H9 (cell line): ENCODE results near the gene PRRT2. TPM values are rescaled to one million over a fixed set of nuclear protein-coding genes. Genes with fewer than 3 reads are reported as not detected.
A peak's percentile ranks its signal among the peaks of the same experiment; 100 is the strongest.

Source experiments
- DNase-seq: peaks from one replicate; pipeline ENCODE4 v3.0.0-alpha.2; 2017
- H2AFZ ChIP-seq: one replicate; pipeline ENCODE4 v1.6.1; 2013; ENCODE audit warnings: mild to moderate bottlenecking, low read length, control low read depth, moderate library complexity
- H2AK5ac ChIP-seq: 2 replicates; pipeline ENCODE4 v1.6.1; 2013; ENCODE audit warnings: low read length, control low read depth, mixed read lengths; ENCODE audit not compliant: insufficient read length
- H2BK120ac ChIP-seq: one replicate; pipeline ENCODE4 v1.6.1; 2013; ENCODE audit warnings: low read depth, mild to moderate bottlenecking, low read length, control low read depth, inconsistent platforms; ENCODE audit not compliant: poor library complexity, severe bottlenecking
- H2BK12ac ChIP-seq: 2 replicates; pipeline ENCODE4 v1.6.1; 2013; ENCODE audit warnings: low read length, control low read depth, mixed read lengths, low read depth; ENCODE audit not compliant: insufficient read length
- H2BK15ac ChIP-seq: 2 replicates; pipeline ENCODE4 v1.6.1; 2013; ENCODE audit warnings: low read depth, low read length, control low read depth
- H2BK20ac ChIP-seq: one replicate; pipeline ENCODE4 v1.6.1; 2013; ENCODE audit warnings: low read depth, mild to moderate bottlenecking, low read length, control low read depth, inconsistent platforms; ENCODE audit not compliant: poor library complexity, severe bottlenecking
- H2BK5ac ChIP-seq: 2 replicates; pipeline ENCODE4 v1.6.1; 2013; ENCODE audit warnings: low read length, control low read depth, mixed read lengths; ENCODE audit not compliant: insufficient read length
- H3K14ac ChIP-seq: 2 replicates; pipeline ENCODE4 v1.6.1; 2013; ENCODE audit warnings: low read length, control low read depth; ENCODE audit not compliant: insufficient read depth
- H3K18ac ChIP-seq: 2 replicates; pipeline ENCODE4 v1.6.1; 2013; ENCODE audit warnings: low read depth, mild to moderate bottlenecking, mixed read lengths, low read length, control low read depth; ENCODE audit not compliant: insufficient read length
- H3K23ac ChIP-seq: 2 replicates; pipeline ENCODE4 v1.6.1; 2013; ENCODE audit warnings: low read length, control low read depth, mixed read lengths, low read depth; ENCODE audit not compliant: insufficient read length
- H3K23me2 ChIP-seq: 2 replicates; pipeline ENCODE4 v1.6.1; 2013; ENCODE audit warnings: low read depth, mild to moderate bottlenecking, mixed read lengths, low read length, control low read depth; ENCODE audit not compliant: insufficient read length, poor library complexity, severe bottlenecking
- H3K27ac ChIP-seq: 2 replicates; pipeline ENCODE4 v1.5.1; 2013; ENCODE audit warnings: low read length, control low read depth, mixed read lengths, low read depth; ENCODE audit not compliant: insufficient read length
- H3K27me3 ChIP-seq: 2 replicates; pipeline ENCODE4 v1.6.1; 2013; ENCODE audit warnings: low read length, control low read depth, inconsistent platforms; ENCODE audit not compliant: insufficient read depth
- H3K4ac ChIP-seq: 2 replicates; pipeline ENCODE4 v1.6.1; 2013; ENCODE audit warnings: low read depth, mild to moderate bottlenecking, control low read depth, inconsistent platforms, low read length, moderate library complexity
- H3K4me1 ChIP-seq: 2 replicates; pipeline ENCODE4 v1.6.1; 2013; ENCODE audit warnings: low read length, control low read depth, inconsistent platforms; ENCODE audit not compliant: insufficient read depth
- H3K4me2 ChIP-seq: 2 replicates; pipeline ENCODE4 v1.6.1; 2013; ENCODE audit warnings: low read length, control low read depth, mixed read lengths; ENCODE audit not compliant: insufficient read length, insufficient read depth
- H3K56ac ChIP-seq: 2 replicates; pipeline ENCODE4 v1.6.1; 2013; ENCODE audit warnings: low read depth, mild to moderate bottlenecking, mixed read lengths, low read length, control low read depth; ENCODE audit not compliant: insufficient read length
- H3K79me1 ChIP-seq: 2 replicates; pipeline ENCODE4 v1.6.1; 2013; ENCODE audit warnings: low read depth, mild to moderate bottlenecking, moderate library complexity, low read length, control low read depth, inconsistent platforms; ENCODE audit not compliant: insufficient read depth, poor library complexity, severe bottlenecking
- H3K79me2 ChIP-seq: 2 replicates; pipeline ENCODE4 v1.6.1; 2013; ENCODE audit warnings: low read length, control low read depth, inconsistent platforms; ENCODE audit not compliant: insufficient read depth
- H3K9ac ChIP-seq: 2 replicates; pipeline ENCODE4 v1.6.1; 2013; ENCODE audit warnings: low read length, control low read depth, mixed read lengths; ENCODE audit not compliant: insufficient read length; ENCODE audit errors: extremely low read depth
- H3K9me3 ChIP-seq: one replicate; pipeline ENCODE4 v1.6.1; 2013; ENCODE audit warnings: low read depth, low read length, inconsistent platforms; ENCODE audit not compliant: control insufficient read depth
- H3T11ph ChIP-seq: one replicate; pipeline ENCODE4 v1.6.1; 2013; ENCODE audit warnings: mild to moderate bottlenecking, low read length, control low read depth, inconsistent platforms
- H4K20me1 ChIP-seq: one replicate; pipeline ENCODE4 v1.6.1; 2013; ENCODE audit not compliant: control insufficient read depth, insufficient read length, insufficient read depth
- H4K5ac ChIP-seq: 2 replicates; pipeline ENCODE4 v1.6.1; 2013; ENCODE audit warnings: low read depth, mild to moderate bottlenecking, mixed read lengths, low read length, control low read depth; ENCODE audit not compliant: insufficient read length
- H4K8ac ChIP-seq: replicated peaks from 2 replicates; pipeline ENCODE4 v1.6.1; 2013; ENCODE audit warnings: low read length, control low read depth, mixed read lengths, low read depth; ENCODE audit not compliant: insufficient read length
- H4K91ac ChIP-seq: 2 replicates; pipeline ENCODE4 v1.6.1; 2013; ENCODE audit warnings: low read depth, mild to moderate bottlenecking, moderate library complexity, mixed read lengths, low read length, control low read depth; ENCODE audit not compliant: insufficient read length
- H3K27ac Mint-ChIP-seq, 3 experiments: 2 replicates in 2 of 3; 3 replicates in 1 of 3; pipeline ENCODE4 v1.8.0; 2020 to 2021; ENCODE audit warnings: mixed read lengths in 3 of 3, mild to moderate bottlenecking in 1 of 3, moderate library complexity in 1 of 3
- H3K27me3 Mint-ChIP-seq: 2 replicates; pipeline ENCODE4 v1.8.0; 2021; ENCODE audit warnings: low read depth, mild to moderate bottlenecking, moderate library complexity, mixed read lengths
- H3K36me3 Mint-ChIP-seq, 3 experiments: 2 replicates in 2 of 3; 3 replicates in 1 of 3; pipeline ENCODE4 v1.8.0; 2020 to 2021; ENCODE audit warnings: low read depth in 3 of 3, mixed read lengths in 3 of 3; ENCODE audit not compliant: insufficient read depth in 1 of 3
- H3K4me1 Mint-ChIP-seq, 2 experiments: 2 replicates each; pipeline ENCODE4 v1.8.0; 2020; ENCODE audit warnings: mixed read lengths in 2 of 2
- H3K4me3 Mint-ChIP-seq, 2 experiments: 2 replicates in 1 of 2; 3 replicates in 1 of 2; pipeline ENCODE4 v1.8.0; 2020 to 2021; ENCODE audit warnings: mild to moderate bottlenecking in 2 of 2, mixed read lengths in 2 of 2, moderate library complexity in 1 of 2
- H3K9me3 Mint-ChIP-seq, 2 experiments: 2 replicates in 1 of 2; 3 replicates in 1 of 2; pipeline ENCODE4 v1.8.0; 2020; ENCODE audit warnings: mild to moderate bottlenecking in 2 of 2, mixed read lengths in 2 of 2, moderate library complexity in 1 of 2
- WGBS: extraction: QIAGEN DNeasy Blood & Tissue Kit; methylation state at CpG from one replicate; pipeline ENCODE4 v1.1.7; 2013; ENCODE audit warnings: missing lambda C conversion rate, low lambda C conversion rate, mixed read lengths; ENCODE audit not compliant: insufficient read length; ENCODE audit errors: extremely low coverage; 5-methylcytosine and 5-hydroxymethylcytosine counted together
- total RNA-seq: library from RNA; stranded (reverse); gene quantifications from 2 replicates; pipeline ENCODE4 v1.2.1, GENCODE V29; 2021
- TF ChIP-seq, protein P1 (sequence below): fragments of 200-600 bp; sonication (generic); conservative IDR thresholded peaks from 3 replicates; pipeline ENCODE4 v1.8.0; 2021; ENCODE audit warnings: antibody characterized with exemption, mild to moderate bottlenecking

The PRRT2 gene
- total RNA-seq, 1 experiment from 2014 or later, result 14.6 TPM

DNA sequence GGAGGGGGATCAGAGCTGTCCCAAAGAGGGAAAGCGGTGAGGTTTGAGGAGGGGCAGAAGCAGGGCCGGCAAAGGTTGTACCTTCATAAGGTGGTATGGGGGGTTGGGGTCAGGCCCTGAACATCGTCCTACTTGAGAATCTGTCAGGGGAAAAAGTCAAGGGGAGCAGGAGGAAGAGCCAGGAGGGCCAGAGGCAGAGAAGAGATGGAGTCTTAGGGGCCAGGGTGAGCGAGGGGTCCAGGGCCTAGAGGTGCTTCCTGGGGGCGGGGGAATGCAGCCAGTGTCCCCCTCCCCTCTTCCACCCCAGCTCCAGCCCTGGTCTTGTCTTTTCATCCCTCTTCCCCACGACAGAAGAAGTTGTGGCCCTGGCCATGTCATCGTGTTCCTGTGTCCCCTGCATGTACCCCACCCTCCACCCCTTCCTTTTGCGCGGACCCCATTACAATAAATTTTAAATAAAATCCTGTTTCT is 1.3 kb upstream of the PRRT2 start:
- H3K14ac ChIP-seq, result no peak overlapping the region
- H2BK20ac ChIP-seq, result no peak overlapping the region
- H3K27ac Mint-ChIP-seq, result peak overlapping the region; percentile 88 to 98 (median 96); a peak in 5 of 7 replicates
- H2BK120ac ChIP-seq, result no peak overlapping the region
- no peak overlapping the region for H4K5ac ChIP-seq
- no peak overlapping the region for H4K8ac ChIP-seq
- no peak overlapping the region for H3K27ac ChIP-seq
- H3K9me3 ChIP-seq, result no peaks in the 10 kb centered on the region
- WGBS, result no CpG with 5 or more reads among the region's 9 CpGs
- H3K27me3 ChIP-seq, result no peaks in the 10 kb centered on the region
- no peak overlapping the region for H4K91ac ChIP-seq
- peaks cover 2% of the 10 kb centered on the region; the same call in 1 of the 2 replicates for H3K79me2 ChIP-seq
- TF ChIP-seq, protein P1, sequence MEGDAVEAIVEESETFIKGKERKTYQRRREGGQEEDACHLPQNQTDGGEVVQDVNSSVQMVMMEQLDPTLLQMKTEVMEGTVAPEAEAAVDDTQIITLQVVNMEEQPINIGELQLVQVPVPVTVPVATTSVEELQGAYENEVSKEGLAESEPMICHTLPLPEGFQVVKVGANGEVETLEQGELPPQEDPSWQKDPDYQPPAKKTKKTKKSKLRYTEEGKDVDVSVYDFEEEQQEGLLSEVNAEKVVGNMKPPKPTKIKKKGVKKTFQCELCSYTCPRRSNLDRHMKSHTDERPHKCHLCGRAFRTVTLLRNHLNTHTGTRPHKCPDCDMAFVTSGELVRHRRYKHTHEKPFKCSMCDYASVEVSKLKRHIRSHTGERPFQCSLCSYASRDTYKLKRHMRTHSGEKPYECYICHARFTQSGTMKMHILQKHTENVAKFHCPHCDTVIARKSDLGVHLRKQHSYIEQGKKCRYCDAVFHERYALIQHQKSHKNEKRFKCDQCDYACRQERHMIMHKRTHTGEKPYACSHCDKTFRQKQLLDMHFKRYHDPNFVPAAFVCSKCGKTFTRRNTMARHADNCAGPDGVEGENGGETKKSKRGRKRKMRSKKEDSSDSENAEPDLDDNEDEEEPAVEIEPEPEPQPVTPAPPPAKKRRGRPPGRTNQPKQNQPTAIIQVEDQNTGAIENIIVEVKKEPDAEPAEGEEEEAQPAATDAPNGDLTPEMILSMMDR, result no peak
- no peaks in the 10 kb centered on the region; the same call in 1 of the 2 replicates for H3K27me3 Mint-ChIP-seq
- H3K36me3 Mint-ChIP-seq, result peaks cover 12 to 28% (median 13%) of the 10 kb centered on the region in 3 experiments
- H3K23ac ChIP-seq, result no peak overlapping the region
- H3K4ac ChIP-seq, result no peak overlapping the region
- H2AFZ ChIP-seq, result no peak overlapping the region
- H2BK5ac ChIP-seq, result no peak overlapping the region
- H3K4me3 Mint-ChIP-seq, result peak overlapping the region; percentile 80 to 96
- DNase-seq, result peak; percentile 51
- H3T11ph ChIP-seq, result no peak overlapping the region
- no peak overlapping the region for H3K56ac ChIP-seq
- H3K4me2 ChIP-seq, result peak overlapping the region; percentile 55
- no peaks in the 10 kb centered on the region for H3K79me1 ChIP-seq
- H3K23me2 ChIP-seq, result peaks cover 51% of the 10 kb centered on the region
- H2BK15ac ChIP-seq, result no peak overlapping the region
- H3K4me1 ChIP-seq, result peaks cover 6% of the 10 kb centered on the region; the same call in 1 of the 2 replicates
- no peaks in the 10 kb centered on the region for H4K20me1 ChIP-seq
- H2BK12ac ChIP-seq, result no peak overlapping the region
- H3K4me1 Mint-ChIP-seq, result peaks cover 48 to 61% of the 10 kb centered on the region in 2 experiments
- no peak overlapping the region for H2AK5ac ChIP-seq
- no peak overlapping the region for H3K18ac ChIP-seq
- H3K9ac ChIP-seq, result no peak overlapping the region
- no peaks in the 10 kb centered on the region; a peak in 2 of 5 replicates for H3K9me3 Mint-ChIP-seq
